ENCODE data around the gene DOCK2.

GRCh38 chr5:169751490-169751889 lies 114.4 kb downstream of the DOCK2 start:
- no peak for TF ChIP-seq CTCF (IDR thresholded peaks at IDR 0.05)
- no peak for TF ChIP-seq ZFX (IDR thresholded peaks at IDR 0.05; ENCODE audit: borderline replicate concordance)
